ENCODE results near the gene RPRD1B. TPM values are rescaled to one million over a fixed set of nuclear protein-coding genes. Genes with fewer than 3 reads are reported as not detected.

RPRD1B gene
- total RNA-seq, 1 experiment from 2014 or later: 42.6 TPM

GRCh38 chr20:38136421-38137245 lies 103.1 kb downstream of the RPRD1B start:
- Mint-ChIP-seq H3K9me3 (ENCODE audit: unreplicated experiment) (no peaks in the 10 kb centered on the region), H3K36me3 (ENCODE audit: insufficient read depth, unreplicated experiment) (no peaks in the 10 kb centered on the region), H3K27me3 (ENCODE audit: insufficient read depth, unreplicated experiment) (no peaks in the 10 kb centered on the region), H3K4me3 (ENCODE audit: unreplicated experiment) (no peak overlapping the region), H3K4me1 (ENCODE audit: insufficient read depth, unreplicated experiment) (peaks cover 13% of the 10 kb centered on the region), H3K27ac (ENCODE audit: low read depth, unreplicated experiment) (no peak overlapping the region)
- no TSS peak for BruUV-seq (replicated peaks)
- DNase-seq (ENCODE audit: unreplicated experiment): no peak
- ChIA-PET CTCF (interaction anchor here (0.6 kb wide), 1 partner anchor 55 kb away, joined by 3 read pairs; no protein-coding TSS in a partner anchor), POLR2A (interaction anchor here (0.9 kb wide), 1 partner anchor 60 kb away, joined by 3 read pairs; no protein-coding TSS in a partner anchor)
- TF ChIP-seq, protein P1, sequence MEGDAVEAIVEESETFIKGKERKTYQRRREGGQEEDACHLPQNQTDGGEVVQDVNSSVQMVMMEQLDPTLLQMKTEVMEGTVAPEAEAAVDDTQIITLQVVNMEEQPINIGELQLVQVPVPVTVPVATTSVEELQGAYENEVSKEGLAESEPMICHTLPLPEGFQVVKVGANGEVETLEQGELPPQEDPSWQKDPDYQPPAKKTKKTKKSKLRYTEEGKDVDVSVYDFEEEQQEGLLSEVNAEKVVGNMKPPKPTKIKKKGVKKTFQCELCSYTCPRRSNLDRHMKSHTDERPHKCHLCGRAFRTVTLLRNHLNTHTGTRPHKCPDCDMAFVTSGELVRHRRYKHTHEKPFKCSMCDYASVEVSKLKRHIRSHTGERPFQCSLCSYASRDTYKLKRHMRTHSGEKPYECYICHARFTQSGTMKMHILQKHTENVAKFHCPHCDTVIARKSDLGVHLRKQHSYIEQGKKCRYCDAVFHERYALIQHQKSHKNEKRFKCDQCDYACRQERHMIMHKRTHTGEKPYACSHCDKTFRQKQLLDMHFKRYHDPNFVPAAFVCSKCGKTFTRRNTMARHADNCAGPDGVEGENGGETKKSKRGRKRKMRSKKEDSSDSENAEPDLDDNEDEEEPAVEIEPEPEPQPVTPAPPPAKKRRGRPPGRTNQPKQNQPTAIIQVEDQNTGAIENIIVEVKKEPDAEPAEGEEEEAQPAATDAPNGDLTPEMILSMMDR (IDR thresholded peaks at IDR 0.05; ENCODE audit: unreplicated experiment): no peak
- intact Hi-C loops (cut with micrococcal nuclease): no loop called here

GRCh38 chr20:38137441-38138037 lies 104.0 kb downstream of the RPRD1B start:
- H3K4me1 Mint-ChIP-seq (ENCODE audit: insufficient read depth, unreplicated experiment): peaks cover 14% of the 10 kb centered on the region
- no TSS peak for BruUV-seq (replicated peaks)
- TF ChIP-seq, protein P1 (IDR thresholded peaks at IDR 0.05; ENCODE audit: unreplicated experiment): no peak
- H3K9me3 Mint-ChIP-seq (ENCODE audit: unreplicated experiment): no peaks in the 10 kb centered on the region
- H3K4me3 Mint-ChIP-seq (ENCODE audit: unreplicated experiment): no peak overlapping the region
- POLR2A ChIA-PET: no interaction called here
- CTCF ChIA-PET: interaction anchor here (0.6 to 0.7 kb wide), 2 partner anchors 54 to 63 kb away, joined by 3 read pairs; no protein-coding TSS in a partner anchor
- no peak for DNase-seq (ENCODE audit: unreplicated experiment)
- H3K36me3 Mint-ChIP-seq (ENCODE audit: insufficient read depth, unreplicated experiment): no peaks in the 10 kb centered on the region
- intact Hi-C loops (cut with micrococcal nuclease): no loop called here
- no peaks in the 10 kb centered on the region for H3K27me3 Mint-ChIP-seq (ENCODE audit: insufficient read depth, unreplicated experiment)
- H3K27ac Mint-ChIP-seq (ENCODE audit: low read depth, unreplicated experiment): no peak overlapping the region

- no peaks in the 10 kb centered on the region for H3K27me3 Mint-ChIP-seq (ENCODE audit: insufficient read depth, unreplicated experiment)
- peaks cover 21% of the 10 kb centered on the region for H3K4me1 Mint-ChIP-seq (ENCODE audit: insufficient read depth, unreplicated experiment)
- ChIA-PET POLR2A (no interaction called here), CTCF (interaction anchor here (0.6 to 1.0 kb wide), 3 partner anchors 26 to 83 kb away, joined by 3 to 5 read pairs (median 3); no protein-coding TSS in a partner anchor)
- DNase-seq (ENCODE audit: unreplicated experiment): no peak
- no peaks in the 10 kb centered on the region for H3K9me3 Mint-ChIP-seq (ENCODE audit: unreplicated experiment)
- BruUV-seq (replicated peaks): no TSS peak
- H3K27ac Mint-ChIP-seq (ENCODE audit: low read depth, unreplicated experiment): no peak overlapping the region
- no peak overlapping the region for H3K4me3 Mint-ChIP-seq (ENCODE audit: unreplicated experiment)
- no peaks in the 10 kb centered on the region for H3K36me3 Mint-ChIP-seq (ENCODE audit: insufficient read depth, unreplicated experiment)
- TF ChIP-seq, protein P1 (IDR thresholded peaks at IDR 0.05; ENCODE audit: unreplicated experiment): no peak
- intact Hi-C loops (cut with micrococcal nuclease): no loop called here
Measured at GRCh38 chr20:38138086-38138778, 104.7 kb downstream of the RPRD1B start.

Data from MCF 10A (cell line).